Measurements from ENCODE around the gene ALB.

ALB gene

GRCh38 chr4:73453701-73454005, 49.6 kb downstream of the ALB start:
- Histone ChIP-seq H3K36me3 (no peaks in the 10 kb centered on the region), H3K9me3 (replicated peaks in 1 of 11) (no peaks in the 10 kb centered on the region), H3K9ac (no peak overlapping the region), H3K4me2 (no peak overlapping the region), H3K4me3 (no peak overlapping the region), H3K27me3 (no peaks in the 10 kb centered on the region), H3K27ac (no peak overlapping the region), H3K4me1 (no peaks in the 10 kb centered on the region), H4K20me1 (no peaks in the 10 kb centered on the region)
- TF ChIP-seq Cebpa-rat (IDR thresholded peaks at IDR 0.05), result no peak

- no peaks in the 10 kb centered on the region for H3K27me3 ChIP-seq
Measured at GRCh38 chr4:73454920-73455319, 50.8 kb downstream of the ALB start.

GRCh38 chr4:73456177-73457022, 52.3 kb downstream of the ALB start:
- H3K27me3 ChIP-seq, result no peaks in the 10 kb centered on the region
- no peak overlapping the region for H3K27ac ChIP-seq
- H3K4me1 ChIP-seq, result no peaks in the 10 kb centered on the region
- no peak overlapping the region for H3K9ac ChIP-seq
- H3K36me3 ChIP-seq, result no peaks in the 10 kb centered on the region
- no peaks in the 10 kb centered on the region for H3K9me3 ChIP-seq (replicated peaks in 1 of 11)
- no peak overlapping the region for H3K4me3 ChIP-seq
- no peak for TF ChIP-seq Cebpa-rat (IDR thresholded peaks at IDR 0.05)
- no peak overlapping the region for H3K4me2 ChIP-seq
- no peaks in the 10 kb centered on the region for H4K20me1 ChIP-seq

More at GRCh38 chr4:73454920-73455319, 50.8 kb downstream of the ALB start:
- TF ChIP-seq Cebpa-rat (IDR thresholded peaks at IDR 0.05), result no peak
- Histone ChIP-seq H3K9ac (no peak overlapping the region), H3K4me2 (no peak overlapping the region), H3K4me1 (no peaks in the 10 kb centered on the region), H3K9me3 (replicated peaks in 1 of 11) (no peaks in the 10 kb centered on the region), H3K4me3 (no peak overlapping the region), H3K27ac (no peak overlapping the region), H3K36me3 (no peaks in the 10 kb centered on the region), H4K20me1 (no peaks in the 10 kb centered on the region)

GRCh38 chr4:73458184-73459047, 54.3 kb downstream of the ALB start:
- Histone ChIP-seq H3K4me1 (no peaks in the 10 kb centered on the region), H3K36me3 (no peaks in the 10 kb centered on the region), H3K27me3 (no peaks in the 10 kb centered on the region), H3K27ac (no peak overlapping the region), H3K9me3 (replicated peaks in 1 of 11) (no peaks in the 10 kb centered on the region), H3K9ac (no peak overlapping the region), H3K4me3 (no peak overlapping the region), H4K20me1 (no peaks in the 10 kb centered on the region), H3K4me2 (no peak overlapping the region)
- TF ChIP-seq Cebpa-rat (IDR thresholded peaks at IDR 0.05), result no peak

GRCh38 chr4:73459048-73459421, 54.9 kb downstream of the ALB start:
- no peak overlapping the region for H3K27ac ChIP-seq
- no peaks in the 10 kb centered on the region for H4K20me1 ChIP-seq
- no peaks in the 10 kb centered on the region for H3K27me3 ChIP-seq
- no peak overlapping the region for H3K4me3 ChIP-seq
- no peak overlapping the region for H3K9ac ChIP-seq
- no peak overlapping the region for H3K4me2 ChIP-seq
- TF ChIP-seq Cebpa-rat (IDR thresholded peaks at IDR 0.05), result no peak
- H3K9me3 ChIP-seq (replicated peaks in 1 of 11), result no peaks in the 10 kb centered on the region
- H3K36me3 ChIP-seq, result no peaks in the 10 kb centered on the region
- H3K4me1 ChIP-seq, result no peaks in the 10 kb centered on the region

- no peak for TF ChIP-seq Cebpa-rat (IDR thresholded peaks at IDR 0.05)
- H3K4me3 ChIP-seq, result no peak overlapping the region
Measured at GRCh38 chr4:73460913-73461522, 56.9 kb downstream of the ALB start.

GRCh38 chr4:73468170-73468569, 64.1 kb downstream of the ALB start:
- no peak overlapping the region for H3K4me3 ChIP-seq
- H3K27ac ChIP-seq, result no peak overlapping the region
- H3K27me3 ChIP-seq, result no peaks in the 10 kb centered on the region
- H3K36me3 ChIP-seq, result no peaks in the 10 kb centered on the region
- H3K4me2 ChIP-seq, result no peak overlapping the region
- H3K9ac ChIP-seq, result no peak overlapping the region
- peaks cover 5 to 14% (median 10%) of the 10 kb centered on the region in 11 experiments; a peak in 21 of 22 replicates for H3K9me3 ChIP-seq (replicated peaks in 1 of 11)
- no peaks in the 10 kb centered on the region for H3K4me1 ChIP-seq
- no peak for TF ChIP-seq Cebpa-rat (IDR thresholded peaks at IDR 0.05)
- H4K20me1 ChIP-seq, result no peaks in the 10 kb centered on the region

More at GRCh38 chr4:73460913-73461522, 56.9 kb downstream of the ALB start:
- Histone ChIP-seq H3K4me2 (no peak overlapping the region), H4K20me1 (no peaks in the 10 kb centered on the region), H3K9ac (no peak overlapping the region), H3K27ac (no peak overlapping the region), H3K4me1 (no peaks in the 10 kb centered on the region), H3K27me3 (no peaks in the 10 kb centered on the region), H3K9me3 (replicated peaks in 1 of 11) (no peaks in the 10 kb centered on the region), H3K36me3 (no peaks in the 10 kb centered on the region)

GRCh38 chr4:73470728-73471127, 66.6 kb downstream of the ALB start:
- no peak overlapping the region for H3K4me3 ChIP-seq
- H3K4me2 ChIP-seq, result no peak overlapping the region
- H3K9ac ChIP-seq, result no peak overlapping the region
- no peak for TF ChIP-seq Cebpa-rat (IDR thresholded peaks at IDR 0.05)
- H3K4me1 ChIP-seq, result no peaks in the 10 kb centered on the region
- no peaks in the 10 kb centered on the region for H3K36me3 ChIP-seq
- no peaks in the 10 kb centered on the region for H4K20me1 ChIP-seq
- no peaks in the 10 kb centered on the region for H3K27me3 ChIP-seq
- no peak overlapping the region for H3K27ac ChIP-seq
- peaks cover 31 to 39% (median 35%) of the 10 kb centered on the region in 11 experiments for H3K9me3 ChIP-seq (replicated peaks in 1 of 11)
